Measurements from ENCODE around the gene MTA2. TPM values are rescaled to one million over a fixed set of nuclear protein-coding genes. Genes with fewer than 3 reads are reported as not detected.

The MTA2 gene
- total RNA-seq, 1 experiment from 2014 or later = 193 TPM

DNA sequence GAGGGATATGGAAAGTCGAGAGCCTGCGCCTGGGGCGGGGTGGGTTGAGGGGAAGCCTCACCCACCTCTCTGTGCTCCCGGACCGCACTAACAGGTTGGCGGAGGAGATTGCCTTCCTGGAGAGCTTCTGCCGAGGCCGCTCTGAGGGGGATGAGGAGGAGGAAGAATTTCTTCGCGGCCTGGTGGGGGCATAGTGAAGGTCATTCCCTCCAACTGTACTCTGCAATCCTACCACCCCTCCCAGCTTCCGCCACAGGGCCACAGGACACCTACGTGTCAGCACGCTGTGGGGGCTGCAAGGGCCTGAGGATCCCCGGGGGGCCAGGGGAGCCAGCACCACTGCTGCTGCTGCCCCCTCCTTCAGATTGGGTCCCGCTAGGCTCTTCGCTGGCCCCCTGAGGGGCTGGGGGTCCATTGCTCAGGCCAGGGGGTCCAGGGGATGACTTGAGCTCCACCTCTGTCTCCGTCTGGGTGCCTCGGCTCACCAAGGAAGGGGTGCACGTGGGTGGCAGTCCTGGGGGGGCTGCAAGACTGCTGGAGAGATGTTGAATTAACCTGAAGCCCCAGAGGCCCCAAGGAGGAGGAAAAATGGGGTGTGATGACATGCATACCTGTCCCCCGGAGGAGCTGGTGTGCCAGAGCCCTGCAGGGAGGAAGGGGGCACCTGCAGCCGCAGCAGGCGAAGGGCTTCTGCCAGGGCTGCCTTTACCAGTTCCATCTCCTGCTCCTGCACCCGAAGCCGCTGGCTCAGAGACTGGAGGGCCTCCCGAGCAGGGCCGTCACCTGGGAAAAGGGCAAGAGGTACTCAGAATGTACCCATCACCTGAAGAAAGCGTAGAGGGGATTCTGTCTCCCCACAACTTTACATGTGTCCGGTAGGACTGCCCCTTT lies 9.4 kb upstream of the MTA2 start:
- peak overlapping the region; percentile 81 for H3K4me3 ChIP-seq (ENCODE audit: low read length)
- intact Hi-C loops (cut with micrococcal nuclease) = loop anchor here (1.0 to 5.0 kb wide), 2 partner anchors 20 to 36 kb away; partner anchors contain the start of genes GANAB and TUT1
- H3K27ac ChIP-seq (ENCODE audit: low read length) = no peak overlapping the region
- DNase-seq (no peak), ATAC-seq (no peak)
- H3K79me2 ChIP-seq (ENCODE audit: low read length) = peaks cover 12% of the 10 kb centered on the region; the same call in 1 of the 2 replicates
- peak overlapping the region; percentile 89 for H2AFZ ChIP-seq (ENCODE audit: low read length)
- H3K36me3 ChIP-seq (ENCODE audit: low read depth, low read length) = no peaks in the 10 kb centered on the region
- H3K4me1 ChIP-seq (ENCODE audit: insufficient read depth, low read length) = peaks cover 29% of the 10 kb centered on the region
- no peak for TF ChIP-seq EZH2 (IDR thresholded peaks at IDR 0.05; ENCODE audit: low read length, unreplicated experiment)
- no peak for TF ChIP-seq CTCF (conservative IDR thresholded peaks at IDR 0.05; ENCODE audit: low read depth, low read length)
- no peak for TF ChIP-seq EZH2phosphoT487 (IDR thresholded peaks at IDR 0.05; ENCODE audit: borderline replicate concordance, low read length)
- H3K9me2 ChIP-seq (replicated peaks; ENCODE audit: low read length) = no peaks in the 10 kb centered on the region
- no peaks in the 10 kb centered on the region for H3K9me3 ChIP-seq (ENCODE audit: low read length)
- peaks cover 7% of the 10 kb centered on the region for H3F3A ChIP-seq (ENCODE audit: low read length, unreplicated experiment)
- POLR2A ChIA-PET (ENCODE audit: unreplicated experiment) = no interaction called here
- H3K4me2 ChIP-seq (ENCODE audit: low read length) = peak overlapping the region; percentile 97
- CTCF ChIA-PET = interaction anchor here (0.5 to 1.3 kb wide), 8 partner anchors 10 to 70 kb away, joined by 3 to 9 read pairs (median 6); partner anchors contain the start of genes B3GAT3, C11orf98 and CSKMT
- no peaks in the 10 kb centered on the region for H3K27me3 ChIP-seq (ENCODE audit: low read length)
- H4K20me1 ChIP-seq (ENCODE audit: low read length) = no peaks in the 10 kb centered on the region
- BruUV-seq (replicated peaks) = no TSS peak
- H3K9ac ChIP-seq (ENCODE audit: low read length) = peak overlapping the region; percentile 63

GRCh38 chr11:62610403-62610802 lies 8.7 kb upstream of the MTA2 start:
- intact Hi-C loops (cut with micrococcal nuclease) = loop anchor here (5.0 kb wide), 1 partner anchor 37 kb away; the partner anchor contains the start of gene GANAB
- ATAC-seq (no peak), DNase-seq (no peak)
- H3K36me3 ChIP-seq (ENCODE audit: low read depth, low read length) = no peaks in the 10 kb centered on the region
- H3K9me3 ChIP-seq (ENCODE audit: low read length) = no peaks in the 10 kb centered on the region
- no peaks in the 10 kb centered on the region for H3K9me2 ChIP-seq (replicated peaks; ENCODE audit: low read length)
- no peak overlapping the region for H3K9ac ChIP-seq (ENCODE audit: low read length)
- no peaks in the 10 kb centered on the region for H3K27me3 ChIP-seq (ENCODE audit: low read length)
- peaks cover 12% of the 10 kb centered on the region; the same call in 1 of the 2 replicates for H3K79me2 ChIP-seq (ENCODE audit: low read length)
- no peak overlapping the region for H3K4me3 ChIP-seq (ENCODE audit: low read length)
- H3K4me1 ChIP-seq (ENCODE audit: insufficient read depth, low read length) = peaks cover 29% of the 10 kb centered on the region
- no peak overlapping the region for H3K4me2 ChIP-seq (ENCODE audit: low read length)
- ChIA-PET POLR2A (ENCODE audit: unreplicated experiment) (no interaction called here), CTCF (no interaction called here)
- H3K27ac ChIP-seq (ENCODE audit: low read length) = no peak overlapping the region
- H2AFZ ChIP-seq (ENCODE audit: low read length) = no peak overlapping the region
- no peaks in the 10 kb centered on the region for H4K20me1 ChIP-seq (ENCODE audit: low read length)
- BruUV-seq (replicated peaks) = no TSS peak
- peaks cover 7% of the 10 kb centered on the region for H3F3A ChIP-seq (ENCODE audit: low read length, unreplicated experiment)
- no peak for TF ChIP-seq EZH2phosphoT487 (IDR thresholded peaks at IDR 0.05; ENCODE audit: borderline replicate concordance, low read length)

DNA sequence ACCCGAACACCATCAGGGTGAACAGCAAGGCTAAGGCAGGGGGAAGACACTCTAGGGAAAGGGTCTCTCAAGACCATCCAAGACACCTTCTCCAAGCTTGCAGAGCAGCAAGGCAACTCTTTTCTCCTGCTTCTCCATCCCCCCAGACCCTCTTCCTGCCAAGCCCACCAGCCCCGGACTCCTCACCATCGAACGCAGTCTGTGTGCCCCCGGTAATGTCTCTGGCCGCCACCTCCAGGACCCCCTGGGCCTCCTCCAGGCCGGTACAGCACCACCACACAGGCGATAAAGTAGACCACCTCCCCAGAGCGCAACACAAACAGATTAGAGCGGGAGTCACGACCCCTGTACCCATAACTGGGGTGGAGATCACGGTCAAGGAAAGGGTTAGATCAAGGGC lies 7.1 kb upstream of the MTA2 start:
- no TSS peak for BruUV-seq (replicated peaks)
- no peak for ATAC-seq

More for the DNA sequence above, 7.1 kb upstream of the MTA2 start:
- H3K9me3 ChIP-seq (ENCODE audit: low read length) = no peaks in the 10 kb centered on the region
- no peaks in the 10 kb centered on the region for H3K27me3 ChIP-seq (ENCODE audit: low read length)
- H3K79me2 ChIP-seq (ENCODE audit: low read length) = peaks cover 12% of the 10 kb centered on the region; the same call in 1 of the 2 replicates
- no peak for TF ChIP-seq CTCF (conservative IDR thresholded peaks at IDR 0.05; ENCODE audit: low read depth, low read length)
- no peak for TF ChIP-seq EZH2phosphoT487 (IDR thresholded peaks at IDR 0.05; ENCODE audit: borderline replicate concordance, low read length)
- no peak for TF ChIP-seq EZH2 (IDR thresholded peaks at IDR 0.05; ENCODE audit: low read length, unreplicated experiment)
- no peak overlapping the region for H3K9ac ChIP-seq (ENCODE audit: low read length)
- intact Hi-C loops (cut with micrococcal nuclease) = no loop called here
- ChIA-PET CTCF (no interaction called here), POLR2A (ENCODE audit: unreplicated experiment) (no interaction called here)
- peaks cover 4% of the 10 kb centered on the region for H3F3A ChIP-seq (ENCODE audit: low read length, unreplicated experiment)
- H3K4me3 ChIP-seq (ENCODE audit: low read length) = no peak overlapping the region
- no peak overlapping the region for H2AFZ ChIP-seq (ENCODE audit: low read length)
- no peaks in the 10 kb centered on the region for H3K36me3 ChIP-seq (ENCODE audit: low read depth, low read length)
- no peaks in the 10 kb centered on the region for H3K9me2 ChIP-seq (replicated peaks; ENCODE audit: low read length)
- H3K4me1 ChIP-seq (ENCODE audit: insufficient read depth, low read length) = peaks cover 17% of the 10 kb centered on the region
- H3K4me2 ChIP-seq (ENCODE audit: low read length) = no peak overlapping the region
- H3K27ac ChIP-seq (ENCODE audit: low read length) = no peak overlapping the region
- H4K20me1 ChIP-seq (ENCODE audit: low read length) = no peaks in the 10 kb centered on the region
- DNase-seq = no peak

Measured in PC-3 (cell line).